SU-DHL-6 (cell line): ENCODE data around the gene MAK.

Source experiments
- CTCF ChIP-seq: fragments of 200-600 bp; sonication (generic); IDR thresholded peaks from one replicate; pipeline ENCODE4 v1.5.1; 2017; ENCODE audit warnings: antibody characterized with exemption, mild to moderate bottlenecking, low read length, moderate library complexity; ENCODE audit not compliant: insufficient read depth, poor library complexity, severe bottlenecking
- EZH2phosphoT487 ChIP-seq: fragments of 200-600 bp; sonication (generic), shearing (Covaris generic); conservative IDR thresholded peaks from 2 replicates; pipeline ENCODE4 v1.6.1; 2018; ENCODE audit warnings: mild to moderate bottlenecking, antibody characterized with exemption, low read length, moderate library complexity, mixed read lengths

- TF ChIP-seq CTCF (no peak), EZH2phosphoT487 (no peak)
Observed at GRCh38 chr6:10854922-10855632, 16.7 kb upstream of the MAK start.
